ENCODE results near the gene INF2. TPM values are rescaled to one million over a fixed set of nuclear protein-coding genes. Genes with fewer than 3 reads are reported as not detected.
"Not testable (repeated sequence)": the region's sequence is repeated elsewhere in the genome, so short reads cannot be mapped to it uniquely, and the experiment has no call there.

INF2 gene
- total and polyA plus RNA-seq, 4 donors = 13.1 to 51.6 (median 25.5) TPM

DNA sequence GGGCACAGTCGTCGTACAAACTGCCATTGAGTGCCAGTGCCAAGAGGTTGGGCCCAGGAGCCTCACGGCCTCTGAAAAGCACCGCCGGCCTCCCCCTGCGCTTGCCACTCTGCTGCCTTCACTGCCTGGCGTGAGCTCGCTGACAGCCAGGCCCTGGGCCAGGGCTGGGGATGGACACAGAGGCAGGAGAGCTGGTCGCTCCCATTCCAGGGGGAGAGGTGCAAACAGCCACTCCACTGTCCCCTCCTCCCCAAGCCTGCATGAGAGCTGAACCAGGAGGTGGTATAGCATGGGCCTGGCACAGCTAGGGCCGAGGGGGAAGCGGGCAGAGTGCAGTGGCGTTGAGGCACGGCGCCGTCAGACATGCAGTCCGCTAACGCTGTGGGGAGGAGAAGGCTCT is 39.2 kb downstream of the INF2 start:
- 95% methylated on average over 17 of the region's 17 CpGs for WGBS
- Histone ChIP-seq H3K36me3 (ENCODE audit: control insufficient read depth in 4 of 4, insufficient read depth in 3 of 4, low read depth in 1 of 4, low read length in 3 of 4) (no peaks in the 10 kb centered on the region), H3K4me1 (ENCODE audit: control insufficient read depth in 4 of 4, insufficient read depth in 4 of 4, low read length in 3 of 4) (peaks cover 18 to 68% (median 53%) of the 10 kb centered on the region in 4 donors), H3K9ac (ENCODE audit: low read depth in 1 of 2, low read length in 2 of 2) (no peak overlapping the region), H3K9me3 (ENCODE audit: control insufficient read depth in 4 of 4, low read length in 3 of 4) (no peaks in the 10 kb centered on the region), H3K27me3 (ENCODE audit: control insufficient read depth in 4 of 4, insufficient read depth in 4 of 4, low read length in 3 of 4) (no peaks in the 10 kb centered on the region), H3K27ac (ENCODE audit: low read depth in 1 of 2, low read length in 2 of 2) (no peak overlapping the region), H3K4me3 (ENCODE audit: low read depth in 1 of 3, low read length in 3 of 3) (no peak overlapping the region)
- DNase-seq (ENCODE audit: low spot score) = no peak
- TF ChIP-seq EGR1 (IDR thresholded peaks at IDR 0.05; ENCODE audit: low read depth in 2 of 2) (no peak), RXRA (IDR thresholded peaks at IDR 0.05) (no peak)
- TF ChIP-seq, protein P1, sequence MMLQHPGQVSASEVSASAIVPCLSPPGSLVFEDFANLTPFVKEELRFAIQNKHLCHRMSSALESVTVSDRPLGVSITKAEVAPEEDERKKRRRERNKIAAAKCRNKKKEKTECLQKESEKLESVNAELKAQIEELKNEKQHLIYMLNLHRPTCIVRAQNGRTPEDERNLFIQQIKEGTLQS (IDR thresholded peaks at IDR 0.05) = no peak
- TF ChIP-seq, protein P2, sequence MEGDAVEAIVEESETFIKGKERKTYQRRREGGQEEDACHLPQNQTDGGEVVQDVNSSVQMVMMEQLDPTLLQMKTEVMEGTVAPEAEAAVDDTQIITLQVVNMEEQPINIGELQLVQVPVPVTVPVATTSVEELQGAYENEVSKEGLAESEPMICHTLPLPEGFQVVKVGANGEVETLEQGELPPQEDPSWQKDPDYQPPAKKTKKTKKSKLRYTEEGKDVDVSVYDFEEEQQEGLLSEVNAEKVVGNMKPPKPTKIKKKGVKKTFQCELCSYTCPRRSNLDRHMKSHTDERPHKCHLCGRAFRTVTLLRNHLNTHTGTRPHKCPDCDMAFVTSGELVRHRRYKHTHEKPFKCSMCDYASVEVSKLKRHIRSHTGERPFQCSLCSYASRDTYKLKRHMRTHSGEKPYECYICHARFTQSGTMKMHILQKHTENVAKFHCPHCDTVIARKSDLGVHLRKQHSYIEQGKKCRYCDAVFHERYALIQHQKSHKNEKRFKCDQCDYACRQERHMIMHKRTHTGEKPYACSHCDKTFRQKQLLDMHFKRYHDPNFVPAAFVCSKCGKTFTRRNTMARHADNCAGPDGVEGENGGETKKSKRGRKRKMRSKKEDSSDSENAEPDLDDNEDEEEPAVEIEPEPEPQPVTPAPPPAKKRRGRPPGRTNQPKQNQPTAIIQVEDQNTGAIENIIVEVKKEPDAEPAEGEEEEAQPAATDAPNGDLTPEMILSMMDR (IDR thresholded peaks at IDR 0.05; ENCODE audit: low read depth, low read length, missing input control) = no peak

DNA sequence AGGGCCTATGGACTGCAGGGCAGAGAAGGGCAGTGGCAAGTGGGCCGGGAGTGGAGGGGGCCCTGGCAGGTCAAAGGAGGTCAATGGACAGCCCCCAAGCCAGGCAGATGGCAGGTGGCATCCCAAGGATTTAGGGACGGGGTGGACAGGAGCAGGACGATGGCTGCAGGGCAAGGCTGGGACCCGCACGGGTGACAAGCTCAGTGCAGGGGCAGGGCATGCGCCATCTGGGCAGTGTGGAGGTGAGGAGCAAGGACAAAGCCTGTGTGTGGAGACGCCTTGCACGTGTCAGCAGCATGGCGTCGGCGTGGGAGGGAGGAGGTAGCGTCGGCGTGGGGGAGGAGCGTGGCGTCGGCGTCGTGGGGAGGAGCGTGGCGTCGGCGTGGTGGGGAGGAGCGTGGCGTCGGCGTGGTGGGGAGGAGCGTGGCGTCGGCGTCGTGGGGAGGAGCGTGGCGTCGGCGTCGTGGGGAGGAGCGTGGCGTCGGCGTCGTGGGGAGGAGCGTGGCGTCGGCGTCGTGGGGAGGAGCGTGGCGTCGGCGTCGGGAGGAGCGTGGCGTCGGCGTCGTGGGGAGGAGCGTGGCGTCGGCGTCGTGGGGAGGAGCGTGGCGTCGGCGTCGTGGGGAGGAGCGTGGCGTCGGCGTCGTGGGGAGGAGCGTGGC is 39.9 kb downstream of the INF2 start:
- not testable (repeated sequence) for H3K4me3 ChIP-seq (ENCODE audit: low read depth in 1 of 3, low read length in 3 of 3); DNase-seq (ENCODE audit: low spot score); H3K27me3 ChIP-seq (ENCODE audit: control insufficient read depth in 4 of 4, insufficient read depth in 4 of 4, low read length in 3 of 4); H3K9ac ChIP-seq (ENCODE audit: low read depth in 1 of 2, low read length in 2 of 2); H3K9me3 ChIP-seq (ENCODE audit: control insufficient read depth in 4 of 4, low read length in 3 of 4); H3K27ac ChIP-seq (ENCODE audit: low read depth in 1 of 2, low read length in 2 of 2); H3K36me3 ChIP-seq (ENCODE audit: control insufficient read depth in 4 of 4, insufficient read depth in 3 of 4, low read depth in 1 of 4, low read length in 3 of 4)
- WGBS = 97% methylated on average over 66 of the region's 73 CpGs
- peaks cover 20 to 71% (median 57%) of the 10 kb centered on the region in 4 donors for H3K4me1 ChIP-seq (ENCODE audit: control insufficient read depth in 4 of 4, insufficient read depth in 4 of 4, low read length in 3 of 4)

DNA sequence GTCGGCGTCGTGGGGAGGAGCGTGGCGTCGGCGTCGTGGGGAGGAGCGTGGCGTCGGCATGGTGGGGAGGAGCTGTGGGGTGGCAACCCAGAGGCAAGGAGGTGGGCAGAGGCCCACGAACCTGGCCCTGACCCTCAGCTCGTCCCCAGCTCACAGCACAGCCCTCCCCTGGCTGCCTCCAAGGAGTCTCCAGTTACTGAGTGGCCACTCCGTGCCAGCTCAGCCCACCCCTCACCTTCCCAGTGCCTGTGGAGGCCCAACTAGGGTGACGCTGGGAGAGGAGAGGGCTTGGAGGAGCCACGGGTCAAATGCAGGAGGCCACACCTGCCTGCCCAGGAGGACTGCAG is 40.4 kb downstream of the INF2 start:
- no peaks in the 10 kb centered on the region for H3K27me3 ChIP-seq (ENCODE audit: control insufficient read depth in 4 of 4, insufficient read depth in 4 of 4, low read length in 3 of 4)
- no peak overlapping the region for H3K4me3 ChIP-seq (ENCODE audit: low read depth in 1 of 3, low read length in 3 of 3)
- no peak overlapping the region for H3K9ac ChIP-seq (ENCODE audit: low read depth in 1 of 2, low read length in 2 of 2)
- peaks cover 25 to 73% (median 58%) of the 10 kb centered on the region in 4 donors for H3K4me1 ChIP-seq (ENCODE audit: control insufficient read depth in 4 of 4, insufficient read depth in 4 of 4, low read length in 3 of 4)
- no peaks in the 10 kb centered on the region for H3K9me3 ChIP-seq (ENCODE audit: control insufficient read depth in 4 of 4, low read length in 3 of 4)
- TF ChIP-seq RXRA (IDR thresholded peaks at IDR 0.05) (no peak), FOXA2 (IDR thresholded peaks at IDR 0.05) (no peak), GABPA (IDR thresholded peaks at IDR 0.05 in 1 of 2, conservative IDR thresholded peaks at IDR 0.05 in 1 of 2) (no peak), HNF4A (conservative IDR thresholded peaks at IDR 0.05) (no peak), YY1 (IDR thresholded peaks at IDR 0.05) (no peak), RAD21 (IDR thresholded peaks at IDR 0.05) (no peak), TAF1 (conservative IDR thresholded peaks at IDR 0.05) (no peak), FOXA1 (IDR thresholded peaks at IDR 0.05) (no peak)
- TF ChIP-seq, protein P3, sequence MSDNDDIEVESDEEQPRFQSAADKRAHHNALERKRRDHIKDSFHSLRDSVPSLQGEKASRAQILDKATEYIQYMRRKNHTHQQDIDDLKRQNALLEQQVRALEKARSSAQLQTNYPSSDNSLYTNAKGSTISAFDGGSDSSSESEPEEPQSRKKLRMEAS (IDR thresholded peaks at IDR 0.05) = no peak
- TF ChIP-seq, protein P4, sequence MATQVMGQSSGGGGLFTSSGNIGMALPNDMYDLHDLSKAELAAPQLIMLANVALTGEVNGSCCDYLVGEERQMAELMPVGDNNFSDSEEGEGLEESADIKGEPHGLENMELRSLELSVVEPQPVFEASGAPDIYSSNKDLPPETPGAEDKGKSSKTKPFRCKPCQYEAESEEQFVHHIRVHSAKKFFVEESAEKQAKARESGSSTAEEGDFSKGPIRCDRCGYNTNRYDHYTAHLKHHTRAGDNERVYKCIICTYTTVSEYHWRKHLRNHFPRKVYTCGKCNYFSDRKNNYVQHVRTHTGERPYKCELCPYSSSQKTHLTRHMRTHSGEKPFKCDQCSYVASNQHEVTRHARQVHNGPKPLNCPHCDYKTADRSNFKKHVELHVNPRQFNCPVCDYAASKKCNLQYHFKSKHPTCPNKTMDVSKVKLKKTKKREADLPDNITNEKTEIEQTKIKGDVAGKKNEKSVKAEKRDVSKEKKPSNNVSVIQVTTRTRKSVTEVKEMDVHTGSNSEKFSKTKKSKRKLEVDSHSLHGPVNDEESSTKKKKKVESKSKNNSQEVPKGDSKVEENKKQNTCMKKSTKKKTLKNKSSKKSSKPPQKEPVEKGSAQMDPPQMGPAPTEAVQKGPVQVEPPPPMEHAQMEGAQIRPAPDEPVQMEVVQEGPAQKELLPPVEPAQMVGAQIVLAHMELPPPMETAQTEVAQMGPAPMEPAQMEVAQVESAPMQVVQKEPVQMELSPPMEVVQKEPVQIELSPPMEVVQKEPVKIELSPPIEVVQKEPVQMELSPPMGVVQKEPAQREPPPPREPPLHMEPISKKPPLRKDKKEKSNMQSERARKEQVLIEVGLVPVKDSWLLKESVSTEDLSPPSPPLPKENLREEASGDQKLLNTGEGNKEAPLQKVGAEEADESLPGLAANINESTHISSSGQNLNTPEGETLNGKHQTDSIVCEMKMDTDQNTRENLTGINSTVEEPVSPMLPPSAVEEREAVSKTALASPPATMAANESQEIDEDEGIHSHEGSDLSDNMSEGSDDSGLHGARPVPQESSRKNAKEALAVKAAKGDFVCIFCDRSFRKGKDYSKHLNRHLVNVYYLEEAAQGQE (IDR thresholded peaks at IDR 0.05) = no peak
- TF ChIP-seq, protein P1 (IDR thresholded peaks at IDR 0.05) = no peak
- 96% methylated on average over 16 of the region's 16 CpGs for WGBS
- H3K27ac ChIP-seq (ENCODE audit: low read depth in 1 of 2, low read length in 2 of 2) = no peak overlapping the region
- no peaks in the 10 kb centered on the region for H3K36me3 ChIP-seq (ENCODE audit: control insufficient read depth in 4 of 4, insufficient read depth in 3 of 4, low read depth in 1 of 4, low read length in 3 of 4)
- DNase-seq (ENCODE audit: low spot score) = no peak
